SK-N-SH (cell line): ENCODE measurements around the gene SPTLC2.

ENCODE experiments used
- EZH2phosphoT487 ChIP-seq: fragments of 200-600 bp; sonication (generic); IDR thresholded peaks from 2 replicates; pipeline ENCODE4 v1.6.1; 2017; ENCODE audit warnings: low read depth, mixed run types, mild to moderate bottlenecking, antibody characterized with exemption, moderate library complexity, borderline replicate concordance
- MAX ChIP-seq: IDR thresholded peaks from 2 replicates; pipeline ENCODE4 v1.4.0; 2012; ENCODE audit warnings: low read depth
- MXI1 ChIP-seq: IDR thresholded peaks from 2 replicates; pipeline ENCODE4 v1.6.1; 2012; ENCODE audit warnings: mild to moderate bottlenecking, low read depth, low read length, improper control_type of control experiment
- RXRA ChIP-seq: IDR thresholded peaks from 2 replicates; pipeline ENCODE4 v1.4.0; 2012; ENCODE audit warnings: low read depth, mild to moderate bottlenecking, borderline replicate concordance
- YY1 ChIP-seq: IDR thresholded peaks from 2 replicates; pipeline ENCODE4 v1.4.0; 2012; ENCODE audit warnings: low read depth, mild to moderate bottlenecking
- TF ChIP-seq, protein P1 (sequence below): fragments of 200-600 bp; sonication (generic); IDR thresholded peaks from 2 replicates; pipeline ENCODE4 v1.6.1; 2017; ENCODE audit warnings: antibody characterized with exemption, mild to moderate bottlenecking, moderate library complexity
- TF ChIP-seq, protein P2 (sequence below): IDR thresholded peaks from 2 replicates; pipeline ENCODE4 v1.6.1; 2012; ENCODE audit warnings: mild to moderate bottlenecking, low read depth, low read length, moderate library complexity

DNA sequence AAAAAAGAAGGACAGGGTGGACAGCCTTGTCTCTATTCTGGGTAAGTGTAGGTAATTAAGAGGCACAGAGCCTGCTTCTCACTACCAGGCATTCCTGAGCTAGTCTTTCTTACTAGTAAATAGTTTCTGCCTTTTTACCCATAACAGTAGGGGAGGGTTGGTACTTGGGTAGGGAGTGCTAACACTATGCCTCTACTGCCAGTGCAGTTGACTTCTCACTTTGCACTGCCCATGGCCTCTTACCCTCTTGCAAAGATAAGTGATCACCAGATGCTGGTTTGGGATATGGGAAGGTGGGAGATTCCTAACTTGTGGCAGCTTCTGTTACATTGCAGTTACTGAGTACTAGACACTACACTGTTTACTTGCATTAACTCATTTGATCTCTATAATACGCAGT lies 146.9 kb downstream of the SPTLC2 start:
- TF ChIP-seq, protein P1, sequence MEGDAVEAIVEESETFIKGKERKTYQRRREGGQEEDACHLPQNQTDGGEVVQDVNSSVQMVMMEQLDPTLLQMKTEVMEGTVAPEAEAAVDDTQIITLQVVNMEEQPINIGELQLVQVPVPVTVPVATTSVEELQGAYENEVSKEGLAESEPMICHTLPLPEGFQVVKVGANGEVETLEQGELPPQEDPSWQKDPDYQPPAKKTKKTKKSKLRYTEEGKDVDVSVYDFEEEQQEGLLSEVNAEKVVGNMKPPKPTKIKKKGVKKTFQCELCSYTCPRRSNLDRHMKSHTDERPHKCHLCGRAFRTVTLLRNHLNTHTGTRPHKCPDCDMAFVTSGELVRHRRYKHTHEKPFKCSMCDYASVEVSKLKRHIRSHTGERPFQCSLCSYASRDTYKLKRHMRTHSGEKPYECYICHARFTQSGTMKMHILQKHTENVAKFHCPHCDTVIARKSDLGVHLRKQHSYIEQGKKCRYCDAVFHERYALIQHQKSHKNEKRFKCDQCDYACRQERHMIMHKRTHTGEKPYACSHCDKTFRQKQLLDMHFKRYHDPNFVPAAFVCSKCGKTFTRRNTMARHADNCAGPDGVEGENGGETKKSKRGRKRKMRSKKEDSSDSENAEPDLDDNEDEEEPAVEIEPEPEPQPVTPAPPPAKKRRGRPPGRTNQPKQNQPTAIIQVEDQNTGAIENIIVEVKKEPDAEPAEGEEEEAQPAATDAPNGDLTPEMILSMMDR: no peak
- TF ChIP-seq, protein P2, sequence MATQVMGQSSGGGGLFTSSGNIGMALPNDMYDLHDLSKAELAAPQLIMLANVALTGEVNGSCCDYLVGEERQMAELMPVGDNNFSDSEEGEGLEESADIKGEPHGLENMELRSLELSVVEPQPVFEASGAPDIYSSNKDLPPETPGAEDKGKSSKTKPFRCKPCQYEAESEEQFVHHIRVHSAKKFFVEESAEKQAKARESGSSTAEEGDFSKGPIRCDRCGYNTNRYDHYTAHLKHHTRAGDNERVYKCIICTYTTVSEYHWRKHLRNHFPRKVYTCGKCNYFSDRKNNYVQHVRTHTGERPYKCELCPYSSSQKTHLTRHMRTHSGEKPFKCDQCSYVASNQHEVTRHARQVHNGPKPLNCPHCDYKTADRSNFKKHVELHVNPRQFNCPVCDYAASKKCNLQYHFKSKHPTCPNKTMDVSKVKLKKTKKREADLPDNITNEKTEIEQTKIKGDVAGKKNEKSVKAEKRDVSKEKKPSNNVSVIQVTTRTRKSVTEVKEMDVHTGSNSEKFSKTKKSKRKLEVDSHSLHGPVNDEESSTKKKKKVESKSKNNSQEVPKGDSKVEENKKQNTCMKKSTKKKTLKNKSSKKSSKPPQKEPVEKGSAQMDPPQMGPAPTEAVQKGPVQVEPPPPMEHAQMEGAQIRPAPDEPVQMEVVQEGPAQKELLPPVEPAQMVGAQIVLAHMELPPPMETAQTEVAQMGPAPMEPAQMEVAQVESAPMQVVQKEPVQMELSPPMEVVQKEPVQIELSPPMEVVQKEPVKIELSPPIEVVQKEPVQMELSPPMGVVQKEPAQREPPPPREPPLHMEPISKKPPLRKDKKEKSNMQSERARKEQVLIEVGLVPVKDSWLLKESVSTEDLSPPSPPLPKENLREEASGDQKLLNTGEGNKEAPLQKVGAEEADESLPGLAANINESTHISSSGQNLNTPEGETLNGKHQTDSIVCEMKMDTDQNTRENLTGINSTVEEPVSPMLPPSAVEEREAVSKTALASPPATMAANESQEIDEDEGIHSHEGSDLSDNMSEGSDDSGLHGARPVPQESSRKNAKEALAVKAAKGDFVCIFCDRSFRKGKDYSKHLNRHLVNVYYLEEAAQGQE: no peak
- TF ChIP-seq MAX: no peak
- TF ChIP-seq MXI1: no peak
- no peak for TF ChIP-seq RXRA
- TF ChIP-seq YY1: no peak
- TF ChIP-seq EZH2phosphoT487: no peak
